Esophagus muscularis mucosa (tissue), 3 donors: ENCODE measurements around the gene PGP.

Source experiments
- EP300 ChIP-seq: sonication (generic); formaldehyde crosslinking; IDR thresholded peaks from one replicate; pipeline ENCODE4 v1.6.1; 2017; ENCODE audit warnings: antibody characterized with exemption
- POLR2A ChIP-seq: fragments of 450-650 bp; IDR thresholded peaks from one replicate; pipeline ENCODE4 v1.6.1; 2017; ENCODE audit warnings: antibody characterized with exemption, moderate library complexity, mild to moderate bottlenecking, low read depth
- POLR2AphosphoS5 ChIP-seq, 2 donors: sonication (generic); formaldehyde crosslinking; IDR thresholded peaks; one replicate each; pipeline ENCODE4 v1.6.1; 2017; ENCODE audit warnings: antibody characterized with exemption in 2 of 2

DNA sequence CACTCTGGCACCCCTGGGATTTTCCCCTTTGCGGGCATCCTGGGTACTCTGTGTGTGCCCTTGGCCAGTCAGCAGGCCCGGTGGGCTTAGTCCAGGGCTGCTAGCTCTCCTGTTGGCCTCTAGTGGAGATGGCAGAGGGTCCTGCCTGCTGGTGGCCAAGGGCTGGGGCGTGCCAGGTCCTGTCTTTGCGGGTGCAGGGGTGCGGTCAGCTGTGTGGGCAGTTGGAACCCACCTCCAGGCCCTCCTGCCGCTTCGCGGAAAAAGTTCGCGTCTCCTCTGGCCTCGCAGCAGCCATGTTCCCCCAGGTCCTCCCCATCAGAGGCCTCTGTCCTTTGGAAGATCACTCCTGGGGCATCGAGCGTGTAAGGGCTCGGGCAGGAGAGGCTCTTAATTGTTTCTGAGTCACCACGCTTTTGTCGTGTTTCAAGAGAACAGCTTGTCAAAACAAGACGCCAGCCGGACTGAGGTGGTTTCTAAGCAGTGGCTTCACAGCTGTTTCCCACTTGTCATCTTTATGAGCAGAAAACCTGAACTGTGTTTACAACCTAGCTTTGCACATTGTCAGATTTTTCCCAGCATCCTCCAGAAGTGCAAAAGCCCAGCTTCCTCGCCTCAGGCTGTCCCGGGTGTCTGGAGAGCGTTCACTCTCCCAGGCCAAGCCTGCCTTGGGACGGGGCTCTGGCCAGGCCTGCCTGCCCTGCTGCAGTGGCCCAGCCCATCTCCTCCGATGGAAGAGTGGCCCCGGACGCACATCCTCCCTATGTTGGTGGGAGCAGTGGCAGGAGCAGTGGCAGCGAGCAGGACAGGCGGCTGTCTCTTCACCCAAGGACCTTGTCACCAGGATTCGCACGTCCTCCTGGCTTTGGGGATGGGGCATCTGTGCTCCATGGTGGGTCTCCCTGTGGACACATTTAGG is 16.6 kb upstream of the PGP start:
- TF ChIP-seq POLR2A (no peak), EP300 (no peak), POLR2AphosphoS5 (IDR thresholded peaks at IDR 0.05) (no peak)
